Ovary (tissue), 9 donors: Measurements from ENCODE around the gene CAMTA1. TPM values are rescaled to one million over a fixed set of nuclear protein-coding genes. Genes with fewer than 3 reads are reported as not detected.
A peak's percentile ranks its signal among the peaks of the same experiment; 100 is the strongest.

Experiments used
- DNase-seq, 5 donors: peaks; one replicate each; pipeline ENCODE4 v3.0.0-alpha.2; 2019 to 2020
- H3K27ac ChIP-seq, 2 donors: fragments of 200-600 bp; one replicate each; pipeline versions ENCODE4 v1.5.1 to v1.8.0; 2019 to 2022
- H3K27me3 ChIP-seq: fragments of 200-600 bp; one replicate; pipeline ENCODE4 v1.8.0; 2022
- H3K36me3 ChIP-seq: fragments of 200-600 bp; sonication (generic); one replicate; pipeline ENCODE4 v1.5.1; 2019
- H3K4me1 ChIP-seq: one replicate; pipeline ENCODE4 v1.8.1; 2013; ENCODE audit warnings: mild to moderate bottlenecking, moderate library complexity; ENCODE audit not compliant: insufficient read depth
- H3K4me3 ChIP-seq: fragments of 200-600 bp; sonication (generic); one replicate; pipeline ENCODE4 v1.5.1; 2017
- H3K9me3 ChIP-seq, 2 donors: fragments of 200-600 bp in 1 of 2; sonication (generic) in 1 of 2; one replicate each; pipeline versions ENCODE4 v1.5.1 to v1.8.1; 2013 to 2019; ENCODE audit warnings: mild to moderate bottlenecking in 1 of 2, moderate library complexity in 1 of 2
- EP300 ChIP-seq: sonication (generic); formaldehyde crosslinking; IDR thresholded peaks from one replicate; pipeline ENCODE4 v1.6.1; 2017; ENCODE audit warnings: antibody characterized with exemption
- POLR2A ChIP-seq: fragments of 450-650 bp; IDR thresholded peaks from one replicate; pipeline ENCODE4 v1.6.1; 2017; ENCODE audit warnings: antibody characterized with exemption, mild to moderate bottlenecking, moderate library complexity
- WGBS, 3 donors: extraction: QIAGEN DNeasy Blood & Tissue Kit in 1 of 3; methylation state at CpG; one replicate each; pipeline versions ENCODE4 v1.1.5 to v1.1.7; 2013 to 2017; 5-methylcytosine and 5-hydroxymethylcytosine counted together
- intact Hi-C, 4 donors: fragments of 100-400 bp; cut with DNase I; formaldehyde crosslinking; loops; one replicate each; pipeline versions ENCODE4 v1.11.0 to v1.15.1; 2022 to 2023
- polyA plus RNA-seq, 2 donors: library from polyadenylated mRNA; stranded (reverse); fragments of 200-250 nt in 1 of 2; fragments of 350-450 nt in 1 of 2; fragmentation: Illumina TruSeq in 1 of 2; extraction: RNeasy Lipid Tissue Mini Kit (QIAGEN cat#74804) in 1 of 2; gene quantifications; one replicate each; pipeline ENCODE4 v1.2.3, GENCODE V29; 2013 to 2014
- total RNA-seq, 7 donors: library from RNA; depleted of rRNA in 2 of 7; stranded (reverse); fragments of >200 nt in 2 of 7; fragmentation: NEBNext Ultra II Directional in 3 of 7; extraction: Animal tissue kit (Norgen Biotek cat#: 25700) in 3 of 7; gene quantifications; one replicate each; pipeline versions ENCODE4 v1.1.0 to v1.2.4, GENCODE V29; 2016 to 2023
- TF ChIP-seq, protein P1 (sequence below), 3 donors: fragments of 450-650 bp in 2 of 3; fragments of 200-600 bp in 1 of 3; IDR thresholded peaks; one replicate each; pipeline versions ENCODE4 v1.5.1 to v1.8.0; 2016 to 2022; ENCODE audit warnings: antibody characterized with exemption in 3 of 3, mild to moderate bottlenecking in 1 of 3
- donor health status: DM: no; HTN: no; CAD: no; lungs with moderate emphysema.
- donor health status: DM: no; HTN: no; CAD: no.
- donor health status: Bipolar disorder and iron deficiency.
- donor health status: DM: yes; HTN: yes; CAD: no.
- donor health status: DM: no; HTN: no; CAD: no.
- donor health status: DM: yes; HTN: yes; CAD: no.

The CAMTA1 gene
- total and polyA plus RNA-seq, 9 donors: 51.1 to 150 (median 67.4) TPM

DNA sequence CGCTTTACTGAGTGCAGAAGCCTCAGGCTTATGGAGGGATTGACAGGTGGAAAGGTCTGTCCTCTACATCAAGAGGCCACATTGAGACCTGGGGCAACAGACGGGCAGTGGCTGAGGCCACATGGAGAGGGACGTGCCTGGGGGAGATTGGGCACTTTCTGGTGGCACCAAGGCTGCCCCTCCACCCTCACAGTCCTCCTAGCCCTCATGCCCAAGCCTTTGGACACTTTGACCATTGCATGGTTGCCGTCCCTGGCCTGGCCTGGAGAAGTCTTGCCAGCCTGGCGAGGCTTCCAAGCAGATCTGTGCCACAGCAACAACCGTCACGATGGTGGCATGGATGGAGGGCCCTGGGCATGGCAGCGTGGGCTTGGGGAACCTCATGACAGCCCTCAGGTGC lies 793.8 kb downstream of the CAMTA1 start:
- Histone ChIP-seq H3K27ac (no peak overlapping the region), H3K9me3 (no peaks in the 10 kb centered on the region), H3K4me3 (no peak overlapping the region), H3K36me3 (no peaks in the 10 kb centered on the region), H3K4me1 (no peaks in the 10 kb centered on the region), H3K27me3 (no peaks in the 10 kb centered on the region)
- TF ChIP-seq, protein P1, sequence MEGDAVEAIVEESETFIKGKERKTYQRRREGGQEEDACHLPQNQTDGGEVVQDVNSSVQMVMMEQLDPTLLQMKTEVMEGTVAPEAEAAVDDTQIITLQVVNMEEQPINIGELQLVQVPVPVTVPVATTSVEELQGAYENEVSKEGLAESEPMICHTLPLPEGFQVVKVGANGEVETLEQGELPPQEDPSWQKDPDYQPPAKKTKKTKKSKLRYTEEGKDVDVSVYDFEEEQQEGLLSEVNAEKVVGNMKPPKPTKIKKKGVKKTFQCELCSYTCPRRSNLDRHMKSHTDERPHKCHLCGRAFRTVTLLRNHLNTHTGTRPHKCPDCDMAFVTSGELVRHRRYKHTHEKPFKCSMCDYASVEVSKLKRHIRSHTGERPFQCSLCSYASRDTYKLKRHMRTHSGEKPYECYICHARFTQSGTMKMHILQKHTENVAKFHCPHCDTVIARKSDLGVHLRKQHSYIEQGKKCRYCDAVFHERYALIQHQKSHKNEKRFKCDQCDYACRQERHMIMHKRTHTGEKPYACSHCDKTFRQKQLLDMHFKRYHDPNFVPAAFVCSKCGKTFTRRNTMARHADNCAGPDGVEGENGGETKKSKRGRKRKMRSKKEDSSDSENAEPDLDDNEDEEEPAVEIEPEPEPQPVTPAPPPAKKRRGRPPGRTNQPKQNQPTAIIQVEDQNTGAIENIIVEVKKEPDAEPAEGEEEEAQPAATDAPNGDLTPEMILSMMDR (IDR thresholded peaks at IDR 0.05): no peak
- no peak for TF ChIP-seq EP300
- TF ChIP-seq POLR2A: no peak
- DNase-seq: peak in 4 of 5 donors; percentile 3 to 13 (median 5)
- WGBS, 3 donors: 91 to 94% (median 93%) methylated on average over 8 of the region's 8 CpGs
- intact Hi-C loops: no loop called here

DNA sequence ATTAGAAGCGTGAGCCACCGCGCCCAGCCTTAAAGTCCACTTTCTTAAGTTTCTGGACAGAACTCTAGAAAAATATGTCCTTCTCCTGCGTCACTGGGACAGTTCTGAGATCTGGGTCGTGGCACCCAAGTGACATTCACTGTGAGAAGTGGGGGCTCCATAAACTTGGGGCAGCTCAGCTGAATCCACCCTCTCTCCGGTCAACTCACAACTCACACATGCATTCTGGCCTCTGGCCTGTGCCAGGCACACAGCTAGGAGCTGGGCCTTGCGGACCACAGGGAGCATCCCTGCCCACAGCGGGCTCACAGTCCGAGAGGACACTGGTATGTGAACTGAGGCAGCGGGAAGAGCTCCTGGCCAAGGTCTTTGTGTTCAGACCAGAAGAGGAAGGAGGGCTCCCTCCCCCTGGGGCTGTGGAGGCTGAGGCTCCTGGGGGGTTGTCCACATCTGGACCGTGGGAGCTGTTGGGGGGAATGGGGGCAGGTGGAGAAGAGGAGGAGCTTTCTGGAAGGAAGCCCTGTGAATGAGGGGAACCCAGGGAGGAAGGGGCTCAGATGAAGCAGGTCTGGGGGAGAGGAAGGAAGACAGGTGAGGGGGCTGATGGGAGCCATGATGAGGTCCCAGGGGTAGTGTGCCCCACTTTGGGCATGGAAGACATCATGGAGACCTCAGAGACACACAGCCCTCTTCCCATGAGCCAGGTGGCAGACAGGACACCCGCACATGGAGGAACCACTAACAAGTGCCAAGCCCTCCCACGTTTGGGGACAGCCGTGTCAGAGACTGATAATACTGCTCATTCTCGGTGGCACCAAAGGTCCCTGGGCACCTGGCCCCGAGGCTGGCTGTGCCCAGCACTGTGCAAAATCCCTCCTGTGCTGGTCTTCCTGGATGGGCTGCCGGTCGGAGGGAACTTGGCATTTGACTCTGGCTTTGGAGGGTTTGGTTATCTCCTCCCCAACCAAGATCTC lies 794.9 kb downstream of the CAMTA1 start:
- Histone ChIP-seq H3K4me1 (no peaks in the 10 kb centered on the region), H3K27me3 (no peaks in the 10 kb centered on the region), H3K4me3 (no peak overlapping the region), H3K36me3 (no peaks in the 10 kb centered on the region), H3K9me3 (no peaks in the 10 kb centered on the region), H3K27ac (no peak overlapping the region)
- intact Hi-C loops: no loop called here
- peak in 4 of 5 donors; percentile 2 to 20 (median 8) for DNase-seq
- WGBS, 3 donors: 85 to 89% (median 89%) methylated on average over 18 of the region's 18 CpGs
- TF ChIP-seq POLR2A (no peak), EP300 (no peak)
- TF ChIP-seq, protein P1 (IDR thresholded peaks at IDR 0.05): no peak

DNA sequence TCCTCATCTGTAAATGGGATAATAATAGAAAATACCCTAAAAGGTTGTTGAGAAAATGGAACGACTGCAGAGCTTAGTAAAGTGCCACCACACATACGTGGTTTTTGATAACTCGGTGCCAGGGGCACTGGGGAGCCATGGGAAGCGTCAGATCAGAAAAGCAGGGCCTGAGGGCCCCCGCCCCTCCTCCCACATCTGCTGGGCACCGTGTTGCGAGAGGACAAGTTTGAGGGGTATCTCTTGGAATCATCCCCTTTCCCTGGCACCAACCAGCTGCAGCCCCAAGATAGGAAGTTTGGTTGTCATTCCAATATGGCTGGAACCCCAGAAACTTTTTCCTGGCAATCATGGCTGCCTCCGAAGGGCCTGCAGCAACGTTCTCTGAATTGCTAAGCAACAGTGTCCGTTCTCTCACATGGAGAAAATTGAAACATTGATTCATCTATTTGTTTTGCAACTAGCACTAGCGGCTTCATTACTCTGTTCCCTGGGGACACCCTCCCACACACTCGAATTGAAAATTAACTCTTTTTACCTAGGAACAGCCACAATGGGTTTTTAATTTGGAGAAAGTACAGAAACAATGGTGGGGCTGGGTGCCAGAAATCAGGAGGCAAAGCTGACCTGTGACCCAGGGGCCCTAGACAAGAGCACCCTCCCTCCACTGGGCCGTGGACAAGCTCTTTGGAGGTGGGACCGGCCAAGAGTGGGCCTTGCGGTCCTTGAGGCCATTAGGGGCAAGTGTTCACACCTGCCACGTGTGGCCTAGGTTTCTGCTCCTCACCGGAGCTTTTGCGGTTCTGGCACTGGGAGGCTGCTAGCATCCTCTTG lies 795.9 kb downstream of the CAMTA1 start:
- intact Hi-C loops: no loop called here
- Histone ChIP-seq H3K4me3 (no peak overlapping the region), H3K27me3 (no peaks in the 10 kb centered on the region), H3K4me1 (peaks cover 3% of the 10 kb centered on the region), H3K9me3 (no peaks in the 10 kb centered on the region), H3K36me3 (no peaks in the 10 kb centered on the region), H3K27ac (no peak overlapping the region)
- TF ChIP-seq EP300 (no peak), POLR2A (no peak)
- TF ChIP-seq, protein P1 (IDR thresholded peaks at IDR 0.05): no peak
- 61 to 62% (median 61%) methylated on average over 18 of the region's 18 CpGs for WGBS, 3 donors
- DNase-seq: peak in 4 of 5 donors; percentile 0 to 15 (median 4)

DNA sequence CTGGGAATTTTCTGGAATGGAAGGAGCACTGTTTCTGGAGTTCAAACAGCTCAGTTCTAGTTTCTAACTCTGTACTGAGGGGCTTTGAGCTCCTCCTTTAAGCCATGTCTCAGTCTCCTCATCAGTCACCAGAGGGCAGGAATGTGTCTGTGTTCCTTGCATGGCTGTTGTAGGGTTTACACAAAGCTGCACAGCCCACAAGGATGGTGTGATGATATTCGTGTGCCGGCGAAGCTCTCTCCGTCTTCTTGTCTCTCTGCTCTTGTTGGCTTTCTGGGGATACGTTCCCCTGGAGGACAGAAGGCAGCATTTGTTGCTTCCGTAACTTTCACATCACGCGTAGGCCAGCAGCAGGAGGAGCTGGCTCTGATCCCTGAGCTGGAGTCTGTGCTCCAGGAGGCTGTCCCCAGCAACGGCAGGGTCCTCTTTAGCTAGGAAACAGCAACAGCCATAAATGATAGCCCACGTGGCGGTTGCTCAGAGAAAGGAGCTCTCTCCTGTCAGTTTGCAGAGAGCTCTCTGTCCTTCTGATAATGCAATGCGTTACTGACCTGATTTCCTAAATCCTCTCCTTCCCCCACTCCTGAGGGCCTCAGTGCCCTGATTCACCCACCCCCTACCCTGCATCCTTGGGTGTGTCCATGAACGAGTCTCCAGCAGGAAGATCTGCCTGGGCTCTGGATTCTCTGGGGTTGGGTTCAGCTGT lies 796.7 kb downstream of the CAMTA1 start:
- peaks cover 7% of the 10 kb centered on the region for H3K4me1 ChIP-seq
- WGBS, 3 donors: 66 to 78% (median 70%) methylated on average over 13 of the region's 13 CpGs
- H3K36me3 ChIP-seq: no peaks in the 10 kb centered on the region
- H3K4me3 ChIP-seq: no peak overlapping the region
- peak in 2 of 5 donors; percentile 1 to 7 for DNase-seq
- TF ChIP-seq POLR2A (no peak), EP300 (no peak)
- TF ChIP-seq, protein P1 (IDR thresholded peaks at IDR 0.05): no peak
- H3K9me3 ChIP-seq: no peaks in the 10 kb centered on the region
- intact Hi-C loops: no loop called here
- H3K27me3 ChIP-seq: no peaks in the 10 kb centered on the region
- no peak overlapping the region for H3K27ac ChIP-seq
